ENCODE measurements around the gene HMX2. TPM values are rescaled to one million over a fixed set of nuclear protein-coding genes. Genes with fewer than 3 reads are reported as not detected.

Gene HMX2
- total RNA-seq, 1 donor from 2014 or later: 0.13 TPM

DNA sequence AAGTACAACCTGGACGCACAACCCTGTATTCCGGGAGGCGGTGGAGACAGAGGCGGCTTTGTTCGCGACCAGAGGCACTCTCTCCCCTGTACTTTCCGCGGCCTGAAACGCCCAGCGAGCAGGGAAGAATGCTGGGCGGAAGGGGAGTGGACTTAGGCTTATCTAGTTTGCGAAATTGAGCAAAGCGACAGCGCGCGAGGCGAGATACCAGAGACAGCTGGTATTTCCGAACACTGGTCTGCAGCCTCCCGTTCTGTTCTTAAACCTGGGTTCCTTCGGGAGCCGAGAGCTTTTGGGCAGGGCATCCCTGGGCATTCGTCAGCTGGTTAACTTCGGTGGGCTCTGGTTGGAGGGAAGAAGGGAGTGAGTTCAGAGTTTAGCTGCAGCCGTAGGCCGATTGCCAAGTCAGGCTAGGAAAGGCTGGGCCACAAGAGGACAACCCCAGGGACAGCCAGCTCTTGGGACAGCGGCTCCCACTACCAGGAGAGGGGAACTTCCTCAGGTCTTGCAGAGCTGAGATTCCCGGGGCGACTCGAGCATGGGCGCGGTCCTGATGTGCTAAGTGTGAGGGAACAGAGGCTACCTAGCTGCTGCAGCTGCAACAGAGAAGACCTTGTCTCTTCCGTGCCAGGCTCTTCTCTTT lies 8.3 kb upstream of the HMX2 start:
- no peak overlapping the region for H3K4me3 Mint-ChIP-seq
- DNase-seq: no peak
- H3K27ac Mint-ChIP-seq: peak overlapping the region; percentile 18
- intact Hi-C loops (cut with micrococcal nuclease): loop anchor here (10.0 kb wide), 1 partner anchor 1305 kb away; no protein-coding TSS in a partner anchor
- peaks cover 67% of the 10 kb centered on the region for H3K27me3 Mint-ChIP-seq
- ATAC-seq (ENCODE audit: low read depth): no peak
- POLR2A ChIA-PET: interaction anchor here (1.4 to 1.6 kb wide), 2 partner anchors 14 to 15 kb away, joined by 3 to 8 read pairs; partner anchors contain the start of gene BUB3
- TF ChIP-seq, protein P1, sequence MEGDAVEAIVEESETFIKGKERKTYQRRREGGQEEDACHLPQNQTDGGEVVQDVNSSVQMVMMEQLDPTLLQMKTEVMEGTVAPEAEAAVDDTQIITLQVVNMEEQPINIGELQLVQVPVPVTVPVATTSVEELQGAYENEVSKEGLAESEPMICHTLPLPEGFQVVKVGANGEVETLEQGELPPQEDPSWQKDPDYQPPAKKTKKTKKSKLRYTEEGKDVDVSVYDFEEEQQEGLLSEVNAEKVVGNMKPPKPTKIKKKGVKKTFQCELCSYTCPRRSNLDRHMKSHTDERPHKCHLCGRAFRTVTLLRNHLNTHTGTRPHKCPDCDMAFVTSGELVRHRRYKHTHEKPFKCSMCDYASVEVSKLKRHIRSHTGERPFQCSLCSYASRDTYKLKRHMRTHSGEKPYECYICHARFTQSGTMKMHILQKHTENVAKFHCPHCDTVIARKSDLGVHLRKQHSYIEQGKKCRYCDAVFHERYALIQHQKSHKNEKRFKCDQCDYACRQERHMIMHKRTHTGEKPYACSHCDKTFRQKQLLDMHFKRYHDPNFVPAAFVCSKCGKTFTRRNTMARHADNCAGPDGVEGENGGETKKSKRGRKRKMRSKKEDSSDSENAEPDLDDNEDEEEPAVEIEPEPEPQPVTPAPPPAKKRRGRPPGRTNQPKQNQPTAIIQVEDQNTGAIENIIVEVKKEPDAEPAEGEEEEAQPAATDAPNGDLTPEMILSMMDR (IDR thresholded peaks at IDR 0.05): no peak
- H3K4me1 Mint-ChIP-seq: peaks cover 18% of the 10 kb centered on the region
- CTCF ChIA-PET: interaction anchor here (0.6 to 1.4 kb wide), 2 partner anchors 11 to 828 kb away, joined by 3 read pairs; no protein-coding TSS in a partner anchor
- no peaks in the 10 kb centered on the region for H3K36me3 Mint-ChIP-seq (ENCODE audit: low read depth)
- H3K9me3 Mint-ChIP-seq: no peaks in the 10 kb centered on the region

DNA sequence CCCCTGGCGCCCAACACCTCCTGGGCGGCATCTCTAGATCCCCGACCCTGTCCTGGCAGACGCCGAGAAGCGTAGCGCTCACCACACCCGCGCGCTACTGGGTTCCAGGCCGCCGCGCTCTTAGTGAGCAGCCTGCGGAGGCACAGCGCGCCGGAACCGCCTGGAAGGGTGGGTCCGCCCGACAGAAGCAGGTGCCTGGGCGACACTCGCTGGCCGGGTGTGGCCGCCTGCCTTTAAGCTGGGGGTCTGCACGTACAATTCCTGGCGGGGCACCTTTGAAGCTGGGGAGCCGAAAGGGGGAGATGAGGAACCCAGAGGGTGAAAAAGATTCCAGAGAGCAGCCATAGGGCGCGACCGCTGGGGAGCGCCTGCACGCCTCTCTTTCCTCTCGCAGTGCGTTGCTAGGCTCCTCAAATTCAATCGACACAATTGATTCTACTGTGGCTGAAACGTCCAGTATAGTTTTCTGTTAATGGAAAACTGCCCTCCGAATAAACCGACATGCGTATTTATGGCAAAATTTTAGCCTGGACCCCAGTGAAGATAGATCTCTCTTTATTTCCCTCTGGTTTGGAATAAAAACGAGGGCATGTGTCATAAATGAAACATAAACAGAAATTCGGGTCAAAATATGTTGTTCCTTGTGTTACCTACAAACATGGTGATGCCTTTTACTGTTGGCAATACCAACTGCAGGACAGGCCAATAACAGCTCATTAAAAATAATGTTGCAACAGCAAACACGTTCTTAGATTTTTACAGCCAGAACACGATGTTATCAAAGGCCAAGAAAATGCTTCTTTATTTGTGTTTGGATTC lies 7.6 kb upstream of the HMX2 start:
- H3K27me3 Mint-ChIP-seq: peaks cover 74% of the 10 kb centered on the region
- TF ChIP-seq, protein P1 (IDR thresholded peaks at IDR 0.05): no peak
- peaks cover 23% of the 10 kb centered on the region for H3K4me1 Mint-ChIP-seq
- H3K9me3 Mint-ChIP-seq: no peaks in the 10 kb centered on the region
- intact Hi-C loops (cut with micrococcal nuclease): loop anchor here (10.0 kb wide), 1 partner anchor 1304 kb away; no protein-coding TSS in a partner anchor
- peak overlapping the region; percentile 18 for H3K27ac Mint-ChIP-seq
- ATAC-seq (ENCODE audit: low read depth) (no peak), DNase-seq (no peak)
- ChIA-PET CTCF (no interaction called here), POLR2A (interaction anchor here (0.7 to 1.4 kb wide), 3 partner anchors 9 to 15 kb away, joined by 3 read pairs; partner anchors contain the start of gene BUB3)
- no peaks in the 10 kb centered on the region for H3K36me3 Mint-ChIP-seq (ENCODE audit: low read depth)
- H3K4me3 Mint-ChIP-seq: no peak overlapping the region

DNA sequence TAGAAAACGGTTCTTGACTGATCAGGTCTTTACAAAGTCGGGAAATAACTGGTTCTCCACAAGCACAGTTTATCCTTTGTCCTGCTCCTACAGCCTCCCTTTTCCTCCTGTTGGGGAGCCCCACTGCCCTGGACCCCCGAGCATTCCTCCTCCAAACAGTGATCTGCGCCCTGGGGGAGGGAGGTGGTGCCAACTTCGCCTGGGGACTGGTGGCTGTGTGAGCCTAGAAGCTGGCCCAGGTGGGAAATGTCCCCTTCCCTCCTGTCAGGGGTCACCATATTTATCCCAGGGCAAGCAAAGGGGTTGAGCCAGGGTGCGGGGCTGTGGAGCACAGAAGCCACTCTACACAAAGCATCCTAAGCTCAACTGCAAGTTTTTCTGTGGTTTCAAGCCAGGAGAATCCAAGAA lies 6.9 kb upstream of the HMX2 start:
- H3K4me3 Mint-ChIP-seq: no peak overlapping the region
- H3K27me3 Mint-ChIP-seq: peaks cover 79% of the 10 kb centered on the region
- intact Hi-C loops (cut with micrococcal nuclease): loop anchor here (10.0 kb wide), 1 partner anchor 1304 kb away; no protein-coding TSS in a partner anchor

DNA sequence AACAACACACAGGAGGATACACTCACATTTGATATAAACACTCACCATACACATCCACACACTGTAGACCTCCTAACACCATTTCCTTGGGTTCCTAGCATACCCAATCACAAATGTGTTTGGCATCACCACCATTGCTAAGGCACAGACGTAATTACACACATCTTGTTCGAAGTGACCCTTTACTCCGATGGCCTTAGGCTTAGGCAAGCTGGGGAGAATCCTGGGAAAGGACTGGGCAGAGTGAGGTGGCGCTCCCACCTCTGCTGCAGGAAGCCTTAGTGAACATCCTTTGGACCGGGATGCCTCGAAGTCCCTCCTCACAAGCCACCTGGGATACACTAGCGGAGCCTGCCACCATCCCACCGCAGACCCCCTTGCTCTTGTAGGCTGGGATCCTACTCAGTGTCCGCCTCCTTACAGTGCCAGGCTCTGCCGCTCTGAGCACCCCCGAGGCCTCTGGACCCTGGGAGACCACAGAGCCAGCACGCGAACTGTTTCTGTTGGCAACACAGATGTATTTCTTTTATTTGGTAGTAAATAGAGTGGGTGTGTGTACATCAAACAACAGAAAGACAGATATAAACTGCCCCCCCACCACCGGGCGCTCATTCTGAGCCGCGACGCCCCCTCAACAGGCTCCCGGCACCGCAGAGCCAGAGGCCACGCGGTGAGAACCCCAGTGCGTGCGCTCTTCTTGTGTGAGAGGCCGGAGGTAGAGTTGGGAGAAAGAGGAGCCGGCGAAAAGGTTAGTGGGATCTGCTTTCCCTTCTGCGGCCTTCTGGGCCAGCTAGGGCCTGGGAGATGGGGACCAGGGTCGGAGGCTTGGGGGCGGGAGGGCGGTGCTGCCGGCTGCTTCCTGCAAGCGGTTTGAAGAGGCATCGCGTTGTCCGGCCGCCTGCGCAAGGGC lies 5.9 kb upstream of the HMX2 start:
- POLR2A ChIA-PET: interaction anchor here (0.6 kb wide), 1 partner anchor 9 kb away, joined by 3 read pairs; no protein-coding TSS in a partner anchor
- no peak overlapping the region for H3K27ac Mint-ChIP-seq
- peaks cover 79% of the 10 kb centered on the region for H3K27me3 Mint-ChIP-seq
- H3K4me1 Mint-ChIP-seq: peaks cover 26% of the 10 kb centered on the region
- intact Hi-C loops (cut with micrococcal nuclease): loop anchor here (10.0 kb wide), 1 partner anchor 1303 kb away; no protein-coding TSS in a partner anchor
- H3K9me3 Mint-ChIP-seq: no peaks in the 10 kb centered on the region
- CTCF ChIA-PET: no interaction called here
- TF ChIP-seq, protein P1 (IDR thresholded peaks at IDR 0.05): no peak
- ATAC-seq (ENCODE audit: low read depth): no peak
- peak overlapping the region; percentile 48 for H3K4me3 Mint-ChIP-seq
- DNase-seq: no peak
- H3K36me3 Mint-ChIP-seq (ENCODE audit: low read depth): no peaks in the 10 kb centered on the region

More for the DNA sequence above, 6.9 kb upstream of the HMX2 start:
- no peaks in the 10 kb centered on the region for H3K9me3 Mint-ChIP-seq
- no peak for ATAC-seq (ENCODE audit: low read depth)
- no peaks in the 10 kb centered on the region for H3K36me3 Mint-ChIP-seq (ENCODE audit: low read depth)
- H3K4me1 Mint-ChIP-seq: peaks cover 28% of the 10 kb centered on the region
- ChIA-PET CTCF (no interaction called here), POLR2A (interaction anchor here (0.6 to 1.4 kb wide), 4 partner anchors 9 to 14 kb away, joined by 3 read pairs; partner anchors contain the start of gene BUB3)
- TF ChIP-seq, protein P1 (IDR thresholded peaks at IDR 0.05): no peak
- DNase-seq: no peak
- no peak overlapping the region for H3K27ac Mint-ChIP-seq

All from activated B cell treated with CpG ODN at 0.5 μM for 24 hours (primary cell).